Activated naive CD8-positive, alpha-beta T cell (primary cell): Measurements from ENCODE around the gene DCST2.

ENCODE experiments used
- H3K27ac Mint-ChIP-seq: one replicate; pipeline ENCODE4 v1.8.0; 2021; ENCODE audit warnings: mixed read lengths
- H3K27me3 Mint-ChIP-seq: one replicate; pipeline ENCODE4 v1.8.0; 2021; ENCODE audit warnings: mixed read lengths
- H3K36me3 Mint-ChIP-seq: one replicate; pipeline ENCODE4 v1.8.0; 2021; ENCODE audit warnings: mixed read lengths
- H3K4me1 Mint-ChIP-seq: one replicate; pipeline ENCODE4 v1.8.0; 2021; ENCODE audit warnings: low read depth, mixed read lengths
- H3K4me3 Mint-ChIP-seq: one replicate; pipeline ENCODE4 v1.8.0; 2021; ENCODE audit warnings: mild to moderate bottlenecking, mixed read lengths
- H3K9me3 Mint-ChIP-seq: one replicate; pipeline ENCODE4 v1.8.0; 2021; ENCODE audit warnings: low read depth, mixed read lengths

Gene DCST2

GRCh38 chr1:155044812-155045657 is 11.5 kb upstream of the DCST2 start:
- Mint-ChIP-seq H3K4me1 (peaks cover under 1% of the 10 kb centered on the region), H3K27me3 (peaks cover 2% of the 10 kb centered on the region)

DNA sequence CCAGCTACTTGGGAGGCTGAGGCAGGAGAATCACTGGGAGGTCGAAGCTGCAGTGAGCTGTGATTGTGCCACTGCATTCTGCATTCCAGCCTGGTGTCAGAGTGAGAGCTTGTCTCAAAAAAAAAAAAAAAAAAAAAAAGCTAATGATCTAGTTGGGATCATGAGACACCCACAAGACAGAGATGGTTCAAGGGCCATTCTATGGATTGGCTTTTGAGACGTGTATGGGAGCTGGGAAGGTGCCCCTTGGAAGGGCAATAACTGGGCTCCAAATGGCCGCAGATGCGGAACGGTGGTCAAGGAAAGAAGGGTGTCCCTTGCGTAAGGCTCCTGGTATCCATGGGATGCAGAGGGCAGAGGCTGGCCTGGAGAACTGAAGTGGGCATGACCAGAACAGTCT is 10.8 kb upstream of the DCST2 start:
- Mint-ChIP-seq H3K27ac (peak overlapping the region; percentile 58), H3K36me3 (no peaks in the 10 kb centered on the region), H3K27me3 (peaks cover 2% of the 10 kb centered on the region), H3K9me3 (no peaks in the 10 kb centered on the region), H3K4me1 (no peaks in the 10 kb centered on the region), H3K4me3 (no peak overlapping the region)

More at GRCh38 chr1:155044812-155045657, 11.5 kb upstream of the DCST2 start:
- Mint-ChIP-seq H3K36me3 (no peaks in the 10 kb centered on the region), H3K4me3 (no peak overlapping the region), H3K27ac (peak overlapping the region; percentile 58), H3K9me3 (no peaks in the 10 kb centered on the region)

GRCh38 chr1:155043793-155044192 is 10.2 kb upstream of the DCST2 start:
- peak overlapping the region; percentile 58 for H3K27ac Mint-ChIP-seq
- H3K4me3 Mint-ChIP-seq, result no peak overlapping the region
- H3K9me3 Mint-ChIP-seq, result no peaks in the 10 kb centered on the region
- no peaks in the 10 kb centered on the region for H3K4me1 Mint-ChIP-seq
- no peaks in the 10 kb centered on the region for H3K36me3 Mint-ChIP-seq
- peaks cover 2% of the 10 kb centered on the region for H3K27me3 Mint-ChIP-seq

DNA sequence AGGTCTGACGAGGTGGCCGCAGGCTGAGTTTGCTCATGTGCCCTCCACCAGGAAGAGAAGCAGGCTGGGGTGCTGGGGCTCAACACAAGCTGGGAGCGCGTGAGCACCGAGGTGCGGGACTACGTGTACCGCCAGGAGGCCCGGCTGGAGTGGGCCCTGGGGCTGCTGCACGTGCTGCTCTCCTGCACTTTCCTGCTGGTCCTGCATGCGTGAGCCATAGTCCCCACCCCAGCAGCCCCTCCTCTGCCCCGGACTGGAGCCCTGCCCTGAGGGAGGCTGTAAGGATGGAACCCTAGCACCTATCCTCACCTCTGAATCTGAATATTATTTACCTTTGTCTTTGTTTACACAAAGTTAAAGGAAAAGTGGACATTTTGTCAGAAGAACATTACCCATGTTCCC is 9.7 kb upstream of the DCST2 start:
- no peaks in the 10 kb centered on the region for H3K9me3 Mint-ChIP-seq
- H3K36me3 Mint-ChIP-seq, result no peaks in the 10 kb centered on the region
- H3K4me3 Mint-ChIP-seq, result no peak overlapping the region

DNA sequence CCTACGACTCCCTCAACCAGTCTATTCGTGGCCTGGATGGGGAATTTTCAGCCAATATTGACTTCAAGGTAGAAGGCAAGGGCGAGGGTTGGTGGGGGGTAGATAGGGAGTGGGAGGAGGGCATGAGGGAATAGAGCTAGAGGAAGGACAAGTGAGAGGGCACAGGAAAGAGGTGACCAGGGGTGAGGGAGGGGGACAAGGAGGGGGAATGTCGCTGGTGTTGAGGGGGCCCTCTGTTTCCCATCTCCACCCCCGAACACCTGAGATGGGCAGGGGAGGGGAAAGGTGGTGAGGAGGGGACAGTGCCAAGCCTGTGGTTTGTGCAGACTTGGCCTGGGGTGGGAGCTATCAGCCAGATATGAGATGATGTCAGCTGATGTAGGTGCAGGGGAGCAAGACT is 9.2 kb upstream of the DCST2 start:
- no peaks in the 10 kb centered on the region for H3K4me1 Mint-ChIP-seq
- peaks cover 2% of the 10 kb centered on the region for H3K27me3 Mint-ChIP-seq
- H3K27ac Mint-ChIP-seq, result no peak overlapping the region
- H3K36me3 Mint-ChIP-seq, result no peaks in the 10 kb centered on the region
- H3K9me3 Mint-ChIP-seq, result no peaks in the 10 kb centered on the region
- no peak overlapping the region for H3K4me3 Mint-ChIP-seq

More for the DNA sequence above, 9.7 kb upstream of the DCST2 start:
- peaks cover 2% of the 10 kb centered on the region for H3K27me3 Mint-ChIP-seq
- no peaks in the 10 kb centered on the region for H3K4me1 Mint-ChIP-seq
- no peak overlapping the region for H3K27ac Mint-ChIP-seq

- Mint-ChIP-seq H3K4me3 (no peak overlapping the region), H3K4me1 (no peaks in the 10 kb centered on the region), H3K36me3 (no peaks in the 10 kb centered on the region), H3K9me3 (no peaks in the 10 kb centered on the region), H3K27ac (no peak overlapping the region), H3K27me3 (peaks cover 2% of the 10 kb centered on the region)
These were observed 6.9 kb upstream of the DCST2 start for GRCh38 chr1:155040358-155041093.

DNA sequence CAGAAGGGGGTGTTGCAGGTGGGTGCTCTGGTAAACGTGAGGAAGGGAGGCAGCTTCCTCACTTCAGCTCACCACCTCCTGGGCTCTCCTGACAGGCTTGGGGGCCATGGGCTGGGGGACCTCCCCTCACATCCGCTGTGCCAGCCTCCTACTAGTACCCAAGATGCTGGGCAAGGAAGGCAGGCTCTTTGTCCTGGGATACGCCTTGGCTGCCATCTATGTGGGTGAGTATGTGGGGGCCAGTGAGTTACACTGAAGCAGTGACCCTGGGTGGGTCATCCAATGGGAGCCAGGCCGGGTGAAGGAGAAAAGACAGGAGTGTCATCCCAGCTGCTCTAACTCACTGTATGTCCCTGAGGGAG is 5.7 kb upstream of the DCST2 start:
- H3K4me1 Mint-ChIP-seq, result no peaks in the 10 kb centered on the region
- no peaks in the 10 kb centered on the region for H3K9me3 Mint-ChIP-seq
- H3K27me3 Mint-ChIP-seq, result peaks cover 2% of the 10 kb centered on the region
- no peak overlapping the region for H3K27ac Mint-ChIP-seq
- no peak overlapping the region for H3K4me3 Mint-ChIP-seq
- H3K36me3 Mint-ChIP-seq, result no peaks in the 10 kb centered on the region

- H3K9me3 Mint-ChIP-seq, result no peaks in the 10 kb centered on the region
- H3K27ac Mint-ChIP-seq, result no peak overlapping the region
These were observed 5.2 kb upstream of the DCST2 start for GRCh38 chr1:155038602-155039307.

DNA sequence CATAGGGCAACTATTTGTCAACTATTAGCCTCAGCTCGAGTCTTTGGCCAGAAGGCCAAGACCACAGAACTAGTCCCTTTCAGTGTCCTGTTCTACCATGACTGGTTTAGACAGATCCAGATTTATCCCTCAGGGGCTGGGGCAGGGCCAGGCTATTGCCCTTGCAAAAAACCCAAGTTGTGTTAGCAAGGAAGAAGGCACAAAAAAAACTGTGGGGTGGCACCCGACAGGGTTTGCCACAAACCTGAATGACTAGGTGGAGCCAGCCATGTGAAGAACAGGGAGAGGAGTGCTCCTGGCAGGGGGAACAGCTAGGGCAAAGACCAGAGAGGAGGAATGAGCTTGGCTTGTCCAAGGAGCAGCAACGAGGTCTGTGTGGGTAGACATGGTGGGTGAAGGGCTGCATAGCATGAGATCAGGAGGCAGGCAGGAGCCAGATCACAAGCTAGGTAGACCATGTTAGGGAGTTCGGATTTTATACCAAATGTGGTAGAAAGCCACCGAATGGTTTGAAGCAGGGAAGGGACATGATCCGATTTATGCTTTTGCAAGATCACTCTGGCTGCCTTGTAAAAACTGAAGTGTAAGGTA is 4.4 kb upstream of the DCST2 start:
- no peak overlapping the region for H3K4me3 Mint-ChIP-seq
- H3K9me3 Mint-ChIP-seq, result no peaks in the 10 kb centered on the region
- H3K36me3 Mint-ChIP-seq, result no peaks in the 10 kb centered on the region
- peaks cover 2% of the 10 kb centered on the region for H3K27me3 Mint-ChIP-seq
- no peaks in the 10 kb centered on the region for H3K4me1 Mint-ChIP-seq
- no peak overlapping the region for H3K27ac Mint-ChIP-seq

More at GRCh38 chr1:155038602-155039307, 5.2 kb upstream of the DCST2 start:
- H3K27me3 Mint-ChIP-seq, result peaks cover 2% of the 10 kb centered on the region
- no peak overlapping the region for H3K4me3 Mint-ChIP-seq
- no peaks in the 10 kb centered on the region for H3K4me1 Mint-ChIP-seq
- H3K36me3 Mint-ChIP-seq, result no peaks in the 10 kb centered on the region

DNA sequence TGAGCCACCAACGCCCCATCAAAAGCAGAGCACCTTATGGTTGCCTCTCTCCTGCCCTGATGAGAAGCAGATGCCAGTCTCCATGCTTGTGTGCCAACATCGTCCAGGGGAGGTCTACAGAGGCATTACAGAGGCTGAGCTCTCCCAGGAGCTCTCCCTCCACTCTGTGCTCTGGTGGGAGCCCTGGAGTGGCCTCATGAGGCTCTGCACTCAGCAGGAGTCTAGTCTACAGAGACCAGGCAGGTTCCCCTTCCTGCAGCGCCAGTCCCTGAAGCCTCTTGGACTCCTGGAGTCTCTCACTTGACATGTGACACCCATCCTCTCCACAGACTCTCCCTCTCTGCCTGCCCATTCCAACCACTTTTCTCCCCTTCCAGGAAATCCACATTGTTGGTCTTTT is 3.5 kb upstream of the DCST2 start:
- no peak overlapping the region for H3K27ac Mint-ChIP-seq
- H3K27me3 Mint-ChIP-seq, result no peaks in the 10 kb centered on the region
- H3K4me1 Mint-ChIP-seq, result no peaks in the 10 kb centered on the region
- H3K4me3 Mint-ChIP-seq, result no peak overlapping the region
- no peaks in the 10 kb centered on the region for H3K9me3 Mint-ChIP-seq
- no peaks in the 10 kb centered on the region for H3K36me3 Mint-ChIP-seq

- Mint-ChIP-seq H3K4me1 (no peaks in the 10 kb centered on the region), H3K9me3 (no peaks in the 10 kb centered on the region), H3K27me3 (no peaks in the 10 kb centered on the region), H3K4me3 (no peak overlapping the region), H3K36me3 (no peaks in the 10 kb centered on the region), H3K27ac (no peak overlapping the region)
These were observed 2.4 kb upstream of the DCST2 start for GRCh38 chr1:155035936-155036335.

DNA sequence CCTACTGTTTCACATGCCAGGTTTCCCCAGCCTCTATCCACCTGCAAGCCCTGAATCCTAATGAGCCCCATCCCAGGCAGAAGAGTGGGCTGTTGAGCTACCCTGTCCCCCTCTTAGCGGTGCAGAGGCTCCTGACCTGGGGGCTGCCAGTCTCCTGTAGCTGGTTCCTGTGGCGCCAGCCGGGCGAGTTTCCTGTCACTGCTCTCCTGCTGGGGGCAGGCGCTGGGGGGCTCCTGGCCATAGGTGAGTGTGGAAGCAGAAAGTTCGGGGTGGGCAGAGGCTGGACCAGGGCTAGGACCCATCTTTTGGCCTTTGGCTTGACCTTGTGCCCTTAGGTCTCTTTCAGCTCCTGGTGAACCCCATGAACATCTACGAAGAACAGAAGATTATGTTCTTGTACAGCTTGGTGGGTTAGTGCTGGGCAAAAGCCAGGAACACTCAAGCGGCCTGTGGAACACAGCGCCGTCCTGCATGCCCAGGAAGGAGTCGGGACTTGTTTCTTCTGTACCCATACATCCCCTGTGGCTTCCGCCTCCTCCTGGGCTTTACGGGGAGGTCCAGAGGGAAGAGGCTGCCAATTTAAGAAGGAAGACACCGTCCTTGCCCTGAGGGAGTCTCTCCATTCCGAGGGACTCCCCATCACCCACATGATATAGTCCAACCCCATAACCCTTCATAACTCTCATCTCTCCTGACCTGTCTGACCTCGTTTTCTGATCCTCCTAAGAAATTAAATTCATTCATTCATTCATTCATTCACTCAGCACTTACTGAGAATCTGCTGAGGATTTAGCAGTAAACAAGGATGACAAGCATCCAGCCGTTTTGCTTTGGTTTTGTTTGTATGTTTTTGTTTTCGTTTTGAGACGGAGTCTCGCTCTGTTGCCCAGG is 982 bp upstream of the DCST2 start:
- Mint-ChIP-seq H3K4me1 (no peaks in the 10 kb centered on the region), H3K9me3 (no peaks in the 10 kb centered on the region), H3K27me3 (no peaks in the 10 kb centered on the region), H3K36me3 (no peaks in the 10 kb centered on the region), H3K27ac (no peak overlapping the region), H3K4me3 (no peak overlapping the region)

- Mint-ChIP-seq H3K4me1 (no peaks in the 10 kb centered on the region), H3K27me3 (no peaks in the 10 kb centered on the region), H3K27ac (no peak overlapping the region), H3K36me3 (no peaks in the 10 kb centered on the region), H3K4me3 (no peak overlapping the region), H3K9me3 (no peaks in the 10 kb centered on the region)
These were observed 695 bp downstream of the DCST2 start for GRCh38 chr1:155032886-155033285.

DNA sequence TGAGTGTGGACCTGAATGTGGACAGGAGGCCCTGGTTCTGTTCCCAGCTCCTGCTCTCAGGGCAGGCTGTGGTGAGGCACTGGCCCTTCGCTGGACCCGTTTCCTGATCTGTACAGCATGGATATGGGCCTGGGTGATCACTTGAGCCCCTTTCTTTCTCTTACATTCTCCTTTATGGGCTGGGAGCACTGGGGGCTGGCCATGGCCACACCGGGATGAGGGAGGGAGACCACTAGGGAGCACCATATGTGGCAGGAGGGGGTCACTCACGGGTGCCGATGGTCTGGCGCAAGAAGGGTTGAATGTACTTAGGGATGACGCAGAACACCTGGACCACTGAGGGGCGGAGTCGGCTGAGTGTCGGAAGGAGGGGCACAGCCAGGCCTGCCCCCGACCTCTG is 2.7 kb downstream of the DCST2 start:
- Mint-ChIP-seq H3K4me1 (no peaks in the 10 kb centered on the region), H3K36me3 (no peaks in the 10 kb centered on the region), H3K27me3 (no peaks in the 10 kb centered on the region), H3K27ac (no peak overlapping the region), H3K4me3 (no peak overlapping the region), H3K9me3 (no peaks in the 10 kb centered on the region)
